Activated CD4-positive, CD25-positive, alpha-beta regulatory T cell (primary cell): ENCODE data around the gene KCNQ1OT1.

Experiments
- DNase-seq, 4 experiments: peaks; one replicate each; lab custom pipeline; 2025; lab: John Stamatoyannopoulos, UW

The KCNQ1OT1 gene

DNA sequence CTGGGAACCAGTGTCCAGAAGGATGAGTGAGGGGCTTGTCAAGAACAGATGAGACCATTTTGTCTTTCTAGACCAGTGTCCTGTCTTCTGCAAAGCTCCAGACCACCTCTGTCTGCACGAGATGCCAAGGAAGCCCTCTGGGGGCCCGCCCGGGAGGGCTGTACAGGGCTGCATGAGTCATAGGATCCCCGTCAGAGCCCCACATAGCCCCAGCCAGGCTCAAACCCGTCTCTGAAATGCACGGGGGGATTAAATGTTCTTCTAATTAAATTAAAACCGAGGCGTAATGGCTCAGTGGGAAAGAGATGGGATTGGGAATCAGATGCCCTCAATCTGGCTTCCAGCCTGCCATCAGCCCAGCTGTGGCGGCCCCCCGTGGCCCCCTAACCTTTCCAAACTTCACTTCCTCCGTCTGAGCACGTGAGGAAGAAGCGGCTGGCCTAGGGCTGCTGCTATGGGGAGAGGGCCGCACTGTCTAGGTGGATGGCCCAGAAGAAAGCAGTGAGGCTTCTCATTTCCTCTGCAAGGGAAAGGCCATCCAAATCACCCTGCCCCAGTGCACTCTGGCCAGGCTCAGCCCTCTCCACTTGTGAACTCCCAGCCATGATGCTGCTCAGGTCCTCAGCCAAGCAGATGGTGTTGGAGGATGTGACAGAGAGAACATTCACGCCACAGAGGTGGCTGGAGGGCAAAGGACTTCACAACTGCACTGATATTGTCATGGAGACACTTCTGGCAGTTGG lies 32.8 kb downstream of the KCNQ1OT1 start:
- DNase-seq: no peak

GRCh38 chr11:2666401-2666741 lies 33.4 kb downstream of the KCNQ1OT1 start:
- DNase-seq: no peak

GRCh38 chr11:2665526-2666400 lies 34.0 kb downstream of the KCNQ1OT1 start:
- no peak for DNase-seq

DNA sequence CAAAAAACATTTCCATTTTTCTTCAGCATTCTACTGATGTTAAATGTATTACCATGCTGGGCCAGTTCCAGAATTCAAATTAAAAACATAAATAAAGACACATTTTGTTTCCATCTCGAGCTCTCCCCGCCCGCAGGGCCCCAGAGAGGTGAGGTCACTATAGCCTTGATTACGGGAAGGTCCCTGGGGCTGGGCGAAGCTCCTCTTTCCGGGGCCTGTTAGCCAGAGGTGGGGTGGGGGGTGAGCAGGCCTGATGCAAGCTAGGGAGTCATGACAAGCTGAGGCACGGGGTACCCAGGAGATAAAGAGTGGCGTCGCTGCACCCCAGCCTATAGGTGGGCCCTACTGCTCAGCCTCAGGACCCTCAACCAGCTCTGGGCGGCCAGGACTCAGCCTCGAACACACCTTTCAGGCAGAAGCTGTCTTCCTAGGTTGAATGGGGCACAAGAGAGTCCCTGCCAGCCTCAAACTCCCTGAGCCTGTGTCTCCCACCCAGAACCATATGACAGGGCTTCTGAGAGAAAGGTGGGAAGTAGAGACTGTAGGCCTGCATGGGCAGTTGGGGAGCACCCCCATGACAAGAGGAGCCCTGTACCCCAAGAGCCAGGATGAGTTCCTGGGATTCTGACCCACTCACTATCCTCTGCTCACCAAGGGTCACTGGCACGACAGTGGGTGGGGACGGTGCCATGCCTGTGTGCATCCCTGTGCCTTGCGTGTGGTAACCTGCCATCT lies 34.8 kb downstream of the KCNQ1OT1 start:
- DNase-seq: no peak

- no peak for DNase-seq
These were observed 35.4 kb downstream of the KCNQ1OT1 start for GRCh38 chr11:2664376-2664775.

DNA sequence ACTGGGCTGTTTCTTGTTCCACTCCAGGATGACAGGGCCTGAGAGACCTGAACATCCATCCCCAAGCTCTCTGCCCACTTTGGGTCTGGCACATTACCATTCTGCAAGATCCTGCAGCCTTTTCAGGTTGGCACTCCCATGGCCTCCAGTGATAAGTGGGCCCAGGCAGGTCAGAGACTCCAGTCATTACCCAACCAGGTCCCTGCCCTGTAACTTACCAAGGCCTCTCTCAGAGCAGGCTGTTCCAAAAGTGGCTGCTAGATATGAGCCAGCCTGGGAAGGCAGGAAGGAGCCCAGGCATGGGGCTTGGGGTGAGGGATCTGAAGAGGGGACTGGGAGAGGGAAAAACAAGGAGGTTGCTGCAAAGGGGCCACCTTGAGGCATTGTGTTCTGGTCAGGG lies 35.9 kb downstream of the KCNQ1OT1 start:
- DNase-seq: no peak

- no peak for DNase-seq
These were observed 36.3 kb downstream of the KCNQ1OT1 start for GRCh38 chr11:2663506-2663905.

DNA sequence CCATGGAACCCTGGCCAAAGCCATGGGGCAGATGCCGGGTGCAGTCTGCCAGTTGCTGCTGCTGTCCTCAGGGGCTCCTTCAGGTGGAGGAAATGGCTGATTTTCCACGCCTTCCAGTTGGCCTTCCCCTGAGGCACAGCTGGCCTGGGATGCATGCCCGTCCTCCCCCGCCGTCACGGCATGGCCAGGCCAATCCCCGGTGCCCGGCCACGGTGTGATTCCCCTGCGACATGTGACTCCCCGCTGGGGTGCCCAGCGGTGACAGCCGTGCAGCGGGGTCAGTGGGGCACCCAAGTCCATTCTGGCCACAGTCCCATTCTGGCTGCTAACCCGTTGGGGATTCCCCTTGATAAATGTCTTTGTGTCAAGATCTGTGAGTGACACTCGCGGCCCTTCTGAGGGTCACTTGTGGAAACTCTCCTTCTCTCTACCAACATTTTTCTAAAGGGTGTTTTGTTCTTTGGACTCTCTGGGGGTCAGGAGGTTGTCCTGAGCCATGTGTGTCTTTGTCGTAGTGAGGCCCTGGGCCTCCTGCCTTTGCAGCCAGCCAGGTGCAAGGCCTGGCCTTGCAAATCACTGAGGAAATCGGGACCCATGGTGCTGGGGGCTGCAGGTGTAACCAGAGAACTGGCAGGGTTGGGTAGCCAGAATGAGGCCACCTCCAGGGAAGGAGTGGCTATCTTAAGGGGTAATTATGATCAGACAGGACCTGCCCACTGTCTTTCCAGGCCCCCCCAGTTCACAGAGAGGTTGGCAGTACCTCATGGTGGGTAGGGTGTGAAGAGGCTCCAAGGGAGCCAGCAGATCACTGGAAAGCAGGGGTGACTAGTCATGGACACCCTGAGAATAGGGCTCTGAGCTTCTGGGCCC lies 37.1 kb downstream of the KCNQ1OT1 start:
- DNase-seq: no peak

- no peak for DNase-seq
These were observed 37.8 kb downstream of the KCNQ1OT1 start for GRCh38 chr11:2662024-2662312.

DNA sequence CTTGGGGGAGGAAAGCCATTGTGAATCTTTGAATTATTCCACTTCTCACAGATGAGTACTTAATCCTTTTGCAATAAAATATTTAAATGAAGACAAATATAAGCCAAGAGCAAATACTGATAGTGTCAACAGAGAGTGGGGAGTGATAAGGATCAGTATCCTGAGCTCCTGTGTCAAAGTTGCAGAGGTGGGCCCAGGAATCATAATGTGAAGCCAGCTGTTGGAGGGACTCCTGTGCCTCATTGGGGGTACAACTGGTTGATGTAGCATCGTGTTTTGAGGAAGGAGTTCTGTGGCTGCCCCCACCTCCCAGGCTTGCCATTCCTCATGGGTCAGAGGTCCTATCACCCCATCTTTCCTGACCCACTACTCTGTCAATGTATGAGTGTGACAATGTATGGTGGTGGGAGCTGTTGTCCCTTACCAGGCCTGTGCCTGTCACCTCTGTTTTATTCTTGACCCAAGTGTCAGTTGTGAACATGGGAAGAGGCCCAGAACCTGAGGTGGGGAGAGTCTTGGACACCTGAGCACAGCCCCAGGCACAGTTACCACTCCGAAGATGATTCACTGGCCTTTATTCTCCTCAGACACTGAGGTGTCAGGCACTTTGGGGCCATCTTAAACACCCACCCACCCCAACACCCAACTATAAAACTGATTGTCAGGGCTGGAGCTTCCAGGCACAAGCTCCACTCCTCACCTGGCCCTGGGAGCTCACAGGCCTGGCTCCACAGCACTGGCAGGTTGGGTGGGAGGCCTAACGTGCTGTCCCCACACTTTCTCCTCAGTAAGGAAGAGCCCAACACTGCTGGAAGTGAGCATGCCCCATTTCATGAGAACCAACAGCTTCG lies 38.4 kb downstream of the KCNQ1OT1 start:
- no peak for DNase-seq

- no peak for DNase-seq
These were observed 39.3 kb downstream of the KCNQ1OT1 start for GRCh38 chr11:2660357-2660939.

GRCh38 chr11:2657697-2658284 lies 42.0 kb downstream of the KCNQ1OT1 start:
- DNase-seq: no peak

DNA sequence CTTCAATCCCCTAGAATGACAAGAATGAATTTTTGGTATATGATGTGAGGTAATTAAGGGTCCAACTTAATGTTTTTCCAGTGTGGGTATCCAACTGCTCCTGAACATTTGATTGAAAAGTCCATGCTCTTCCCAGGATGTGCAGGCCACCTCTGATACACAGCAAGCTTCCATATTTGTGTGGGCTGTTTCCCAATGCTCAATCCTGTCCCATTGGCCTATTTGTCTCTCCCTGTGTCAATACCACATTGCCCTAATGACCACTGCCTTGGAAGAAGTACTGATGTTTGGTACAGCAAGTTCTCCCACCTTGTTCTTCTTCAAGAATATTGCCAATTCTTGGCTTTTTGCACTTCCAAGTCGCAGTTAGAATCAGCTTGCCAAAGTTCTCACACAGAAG lies 42.9 kb downstream of the KCNQ1OT1 start:
- no peak for DNase-seq

DNA sequence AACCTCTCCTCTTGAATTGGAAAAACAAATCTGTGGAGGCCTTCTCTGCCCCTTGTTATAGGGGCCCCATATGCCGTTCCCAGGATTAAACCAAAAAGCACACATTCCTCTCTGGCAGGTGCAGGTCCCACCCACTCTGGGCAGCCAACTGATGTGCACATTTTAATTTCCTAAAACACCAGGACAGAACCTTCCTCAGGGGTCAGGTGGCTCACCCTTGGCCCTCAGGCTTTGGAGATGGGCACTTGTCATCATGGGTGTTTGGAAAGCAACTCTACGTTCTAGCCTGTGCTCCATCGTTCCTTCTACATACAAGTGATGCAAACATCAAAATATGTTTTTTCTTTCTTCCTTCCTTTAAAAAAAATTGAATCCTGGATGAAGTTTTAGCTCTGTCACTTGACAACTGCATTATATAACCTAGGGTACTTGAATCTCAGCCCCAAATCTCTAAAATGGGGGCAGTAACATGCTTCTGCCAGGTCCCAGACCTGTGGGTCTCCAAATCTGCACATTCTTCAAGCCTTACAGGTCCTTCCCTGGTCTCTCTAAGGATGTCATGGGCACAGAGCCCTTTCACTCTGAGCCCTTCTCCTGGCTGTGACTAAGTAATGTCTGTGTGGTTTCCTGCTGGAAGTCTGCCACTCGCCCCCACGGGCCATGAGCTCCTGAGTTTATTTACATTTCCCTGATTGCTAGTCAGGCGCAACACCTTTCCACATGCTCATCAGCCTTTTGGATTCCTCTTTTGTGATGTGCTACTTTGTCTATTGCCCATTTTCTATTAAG lies 43.8 kb downstream of the KCNQ1OT1 start:
- no peak for DNase-seq

GRCh38 chr11:2655016-2655719 lies 44.6 kb downstream of the KCNQ1OT1 start:
- DNase-seq: no peak

DNA sequence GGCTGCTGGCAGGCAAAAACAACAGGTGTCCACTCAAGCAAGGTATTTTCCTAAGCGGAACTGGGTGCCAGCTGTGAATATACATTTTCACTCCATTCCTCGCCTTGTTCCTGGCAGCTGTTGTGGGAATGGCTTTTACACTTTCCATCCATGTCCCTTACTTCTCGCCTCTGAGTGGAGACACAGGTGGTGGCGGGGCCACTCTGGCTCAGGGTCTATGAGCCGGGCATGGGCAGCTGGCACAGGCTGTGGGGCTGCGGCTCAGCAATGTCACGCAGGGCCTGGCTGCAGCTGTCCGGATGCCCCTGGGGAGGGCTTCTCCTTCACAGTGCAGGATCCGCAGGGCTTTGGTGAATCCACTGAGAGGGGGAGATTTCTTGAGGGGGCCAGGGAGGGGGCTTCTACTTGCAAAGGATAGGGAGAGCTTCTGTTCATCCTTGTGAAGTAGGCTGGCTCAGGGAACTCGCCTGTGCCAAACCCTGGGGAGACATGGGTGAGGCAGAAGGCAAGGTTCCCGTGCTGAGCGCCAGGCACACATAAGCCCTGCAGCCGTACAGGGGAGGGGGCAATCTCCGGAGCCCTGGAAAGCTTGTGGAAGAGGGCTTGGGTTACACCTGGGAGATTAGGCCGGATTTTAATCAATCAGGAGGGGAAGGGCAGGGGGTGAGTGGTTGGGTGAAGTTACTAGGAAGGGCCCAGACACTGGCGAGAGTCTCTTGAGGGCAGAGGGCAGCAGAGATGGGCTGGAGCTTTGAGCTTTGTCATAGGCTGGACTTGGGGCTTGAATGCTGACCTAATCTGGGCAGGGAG lies 45.7 kb downstream of the KCNQ1OT1 start:
- no peak for DNase-seq

DNA sequence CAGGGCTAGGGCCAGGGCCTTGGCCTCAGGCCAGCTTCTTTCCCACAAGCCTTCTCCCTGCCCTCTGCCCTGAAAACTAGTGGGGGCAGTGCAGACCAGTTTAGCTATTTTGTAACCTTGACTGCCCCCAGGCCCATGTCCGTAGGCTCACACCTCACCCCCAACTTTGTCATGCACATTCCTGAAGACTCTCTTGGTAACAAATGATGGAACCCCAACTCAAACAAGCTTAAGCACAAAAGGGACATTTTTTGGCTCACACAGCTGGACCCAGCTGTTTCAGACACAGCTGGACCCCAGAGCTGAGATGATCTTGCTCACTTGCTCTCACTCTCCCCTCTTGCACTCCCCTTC lies 46.6 kb downstream of the KCNQ1OT1 start:
- no peak for DNase-seq
